Activated naive CD4-positive, alpha-beta T cell treated with anti-CD3 and anti-CD28 coated beads, Interleukin-2, amount 50 U/mL, for 72 hours (primary cell): ENCODE results near the gene LIN7C. TPM values are rescaled to one million over a fixed set of nuclear protein-coding genes. Genes with fewer than 3 reads are reported as not detected.

ENCODE experiments used
- ATAC-seq, 2 donors: fragments of 150-1000 bp; cut with Tn5 transposase; 2 replicates each; pipeline ENCODE4 v1.10.0; 2021; ENCODE audit warnings: mild to moderate bottlenecking in 2 of 2, moderate library complexity in 2 of 2
- DNase-seq, 2 donors: peaks; one replicate each; pipeline ENCODE4 v3.0.0; 2021 to 2022; ENCODE audit warnings: low spot score in 2 of 2
- H3K27ac Mint-ChIP-seq, 2 donors: one replicate each; pipeline ENCODE4 v1.8.0; 2022; ENCODE audit warnings: mild to moderate bottlenecking in 2 of 2, mixed read lengths in 2 of 2
- H3K36me3 Mint-ChIP-seq, 2 donors: one replicate each; pipeline ENCODE4 v1.8.0; 2022; ENCODE audit warnings: mixed read lengths in 2 of 2
- H3K9me3 Mint-ChIP-seq, 2 donors: one replicate each; pipeline ENCODE4 v1.8.0; 2022; ENCODE audit warnings: mixed read lengths in 2 of 2
- total RNA-seq, 2 donors: library from RNA; stranded (reverse); gene quantifications; one replicate each; pipeline ENCODE4 v1.2.3, GENCODE V29; 2022

Gene LIN7C
- total RNA-seq, 2 donors from 2014 or later, result 20.4 to 22.2 TPM

GRCh38 chr11:27485930-27486773 is 20.4 kb downstream of the LIN7C start:
- H3K9me3 Mint-ChIP-seq, result no peaks in the 10 kb centered on the region
- DNase-seq (peak in 1 of 2 donors; percentile 53), ATAC-seq (peak in 1 of 2 donors; percentile 48)
- no peaks in the 10 kb centered on the region for H3K36me3 Mint-ChIP-seq
- no peak overlapping the region for H3K27ac Mint-ChIP-seq

GRCh38 chr11:27482793-27483192 is 23.8 kb downstream of the LIN7C start:
- Mint-ChIP-seq H3K9me3 (no peaks in the 10 kb centered on the region), H3K27ac (no peak overlapping the region), H3K36me3 (no peaks in the 10 kb centered on the region)
- DNase-seq (no peak), ATAC-seq (no peak)

DNA sequence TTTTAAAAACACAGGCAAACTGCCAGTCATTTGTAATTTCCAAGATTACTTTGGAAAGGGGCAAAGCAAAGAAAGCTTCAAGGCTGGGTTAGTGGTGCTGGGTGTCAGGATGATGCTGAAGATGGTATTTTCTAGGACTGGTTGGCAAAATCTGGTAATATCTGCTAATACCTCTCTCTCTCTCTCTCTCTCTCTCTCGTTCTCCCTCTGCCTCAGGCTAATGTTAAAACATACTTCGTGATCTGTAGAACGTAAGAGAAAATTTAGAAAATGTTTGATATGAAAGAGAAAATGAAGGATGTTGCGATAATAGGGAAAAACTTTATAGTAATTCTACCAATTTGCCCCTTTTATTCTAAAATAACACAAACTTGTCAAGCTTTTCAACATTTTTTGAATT is 24.6 kb downstream of the LIN7C start:
- Mint-ChIP-seq H3K27ac (no peak overlapping the region), H3K36me3 (no peaks in the 10 kb centered on the region), H3K9me3 (no peaks in the 10 kb centered on the region)
- DNase-seq (no peak), ATAC-seq (no peak)

DNA sequence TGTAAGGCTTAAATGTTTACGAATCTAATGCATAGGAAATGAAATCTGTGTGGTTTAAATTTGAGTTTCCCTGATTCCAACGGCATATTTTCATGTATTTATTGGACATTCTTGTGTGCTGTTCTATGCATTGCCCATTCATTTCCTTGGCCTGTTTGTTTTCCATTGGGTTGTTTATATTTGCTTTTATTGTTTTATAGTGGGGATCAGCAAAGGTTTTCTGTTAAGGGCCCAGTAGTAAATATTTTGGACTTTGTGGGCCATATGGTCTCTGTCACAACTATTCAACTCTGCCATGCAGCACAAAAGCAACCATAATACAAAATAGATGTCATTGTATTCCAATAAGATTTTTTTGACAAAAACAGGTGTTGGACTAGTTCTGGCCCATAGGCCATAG is 28.7 kb downstream of the LIN7C start:
- no peaks in the 10 kb centered on the region for H3K9me3 Mint-ChIP-seq
- DNase-seq (no peak), ATAC-seq (no peak)
- no peak overlapping the region for H3K27ac Mint-ChIP-seq
- H3K36me3 Mint-ChIP-seq, result peaks cover 0 to under 1% of the 10 kb centered on the region in 2 donors

- ATAC-seq (no peak), DNase-seq (no peak)
- no peaks in the 10 kb centered on the region for H3K9me3 Mint-ChIP-seq
- peaks cover 0 to 6% of the 10 kb centered on the region in 2 donors for H3K36me3 Mint-ChIP-seq
- no peak overlapping the region for H3K27ac Mint-ChIP-seq
Observed at GRCh38 chr11:27477243-27477642, 29.3 kb downstream of the LIN7C start.

- H3K27ac Mint-ChIP-seq, result no peak overlapping the region
- H3K9me3 Mint-ChIP-seq, result no peaks in the 10 kb centered on the region
- ATAC-seq (no peak), DNase-seq (no peak)
- H3K36me3 Mint-ChIP-seq, result peaks cover 0 to 6% of the 10 kb centered on the region in 2 donors
Observed at GRCh38 chr11:27475622-27476021, 30.9 kb downstream of the LIN7C start.

DNA sequence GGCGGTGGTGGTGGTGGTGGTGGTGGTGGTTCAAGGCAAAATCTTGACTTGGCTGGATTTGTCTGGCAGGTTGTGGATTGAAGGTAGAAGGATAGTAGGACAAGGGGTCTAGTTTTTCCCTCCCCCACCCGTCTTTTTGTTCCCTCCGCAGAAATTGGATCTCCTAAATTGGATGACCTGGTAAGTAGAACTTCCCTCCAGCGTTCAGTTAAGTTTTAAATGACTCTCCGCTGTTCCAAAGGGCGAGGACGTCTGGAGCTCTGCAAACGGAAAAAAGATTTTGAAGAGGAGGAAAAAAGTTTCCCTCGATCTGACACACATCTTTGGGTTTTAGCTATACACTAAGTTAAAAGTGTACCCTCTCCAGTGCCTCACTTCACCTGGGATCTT is 33.6 kb downstream of the LIN7C start:
- DNase-seq, result no peak
- ATAC-seq, result no peak
- no peaks in the 10 kb centered on the region for H3K9me3 Mint-ChIP-seq

DNA sequence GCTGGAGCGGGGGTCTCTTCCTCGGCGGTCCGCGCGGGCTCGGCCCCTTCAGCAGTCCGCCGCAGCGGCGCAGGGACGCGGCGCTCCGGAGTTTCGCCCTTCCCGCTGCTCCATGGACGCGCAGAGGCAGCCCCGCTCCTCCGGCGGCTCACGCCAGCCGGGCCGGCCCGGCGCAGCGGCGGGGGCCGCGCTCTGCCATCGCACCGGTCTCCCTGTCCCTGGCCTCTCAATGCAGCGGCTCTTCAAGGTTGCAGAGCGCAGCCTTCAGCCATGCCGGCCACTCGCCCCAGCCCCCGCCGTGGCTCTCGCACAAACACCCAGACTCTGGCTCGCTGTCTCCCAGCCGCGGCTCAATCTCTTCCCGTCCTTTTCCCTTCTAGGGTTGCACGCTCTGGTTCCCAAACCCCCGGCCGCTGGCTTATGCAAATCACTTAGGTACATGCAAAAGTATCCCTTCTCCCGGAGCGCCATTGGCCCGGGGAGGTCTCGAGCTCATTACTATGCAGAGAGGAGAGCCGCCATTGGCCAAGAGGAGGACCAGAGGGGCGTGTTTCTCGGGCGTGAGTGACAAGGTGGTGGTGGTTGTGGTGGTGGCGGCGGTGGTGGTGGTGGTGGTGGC is 34.1 kb downstream of the LIN7C start, which contains the start of gene LGR4:
Gene LGR4, minus strand, starts transcription at position 393 of the 619 bp plus-strand sequence. CDS start 488 bp downstream, outside the sequence.
- Mint-ChIP-seq H3K27ac (peak within 1 kb of the TSS in 1 of 2 donors; percentile 31), H3K9me3 (no peaks in the 10 kb centered on the region), H3K36me3 (peaks cover 0 to 6% of the 10 kb centered on the region in 2 donors)

More for the DNA sequence above, 33.6 kb downstream of the LIN7C start:
- no peak overlapping the region for H3K27ac Mint-ChIP-seq
- H3K36me3 Mint-ChIP-seq, result peaks cover 0 to 6% of the 10 kb centered on the region in 2 donors

GRCh38 chr11:27471589-27472397 is 34.8 kb downstream of the LIN7C start:
- peak in 1 of 2 donors; percentile 16 for DNase-seq
- H3K27ac Mint-ChIP-seq, result no peak overlapping the region
- ATAC-seq, result peak; percentile 66 to 72
- H3K9me3 Mint-ChIP-seq, result no peaks in the 10 kb centered on the region
- peaks cover 0 to 6% of the 10 kb centered on the region in 2 donors for H3K36me3 Mint-ChIP-seq

More for the DNA sequence above, 34.1 kb downstream of the LIN7C start, which contains the start of gene LGR4:
- peak in 1 of 2 donors; percentile 53 for DNase-seq
- ATAC-seq, result peak; percentile 77 to 88

GRCh38 chr11:27470826-27471588 is 35.6 kb downstream of the LIN7C start:
- Mint-ChIP-seq H3K9me3 (no peaks in the 10 kb centered on the region), H3K27ac (no peak overlapping the region), H3K36me3 (peaks cover 0 to 6% of the 10 kb centered on the region in 2 donors)
- DNase-seq (no peak), ATAC-seq (peak in 1 of 2 donors; percentile 7)

DNA sequence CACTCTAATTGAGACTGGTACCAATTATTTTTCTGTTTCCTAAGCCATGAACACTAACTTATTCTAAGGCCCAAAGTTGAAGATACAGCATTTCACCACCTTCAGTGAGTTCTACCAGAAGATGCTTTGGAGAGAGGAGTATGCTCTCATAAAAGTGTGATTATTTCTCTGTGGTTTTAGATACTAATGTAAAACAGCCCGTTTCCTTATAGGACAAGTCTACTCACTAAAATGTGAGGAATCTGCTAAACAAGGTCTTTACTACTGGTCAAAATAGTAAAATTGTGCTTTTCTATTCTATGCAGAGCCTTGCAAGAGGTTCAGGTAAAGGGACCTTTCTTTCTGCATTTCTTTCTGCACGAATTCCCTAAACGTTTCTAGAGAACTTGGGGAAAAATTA is 36.4 kb downstream of the LIN7C start:
- Mint-ChIP-seq H3K9me3 (no peaks in the 10 kb centered on the region), H3K36me3 (peaks cover 0 to 6% of the 10 kb centered on the region in 2 donors), H3K27ac (no peak overlapping the region)
- DNase-seq (no peak), ATAC-seq (no peak)

DNA sequence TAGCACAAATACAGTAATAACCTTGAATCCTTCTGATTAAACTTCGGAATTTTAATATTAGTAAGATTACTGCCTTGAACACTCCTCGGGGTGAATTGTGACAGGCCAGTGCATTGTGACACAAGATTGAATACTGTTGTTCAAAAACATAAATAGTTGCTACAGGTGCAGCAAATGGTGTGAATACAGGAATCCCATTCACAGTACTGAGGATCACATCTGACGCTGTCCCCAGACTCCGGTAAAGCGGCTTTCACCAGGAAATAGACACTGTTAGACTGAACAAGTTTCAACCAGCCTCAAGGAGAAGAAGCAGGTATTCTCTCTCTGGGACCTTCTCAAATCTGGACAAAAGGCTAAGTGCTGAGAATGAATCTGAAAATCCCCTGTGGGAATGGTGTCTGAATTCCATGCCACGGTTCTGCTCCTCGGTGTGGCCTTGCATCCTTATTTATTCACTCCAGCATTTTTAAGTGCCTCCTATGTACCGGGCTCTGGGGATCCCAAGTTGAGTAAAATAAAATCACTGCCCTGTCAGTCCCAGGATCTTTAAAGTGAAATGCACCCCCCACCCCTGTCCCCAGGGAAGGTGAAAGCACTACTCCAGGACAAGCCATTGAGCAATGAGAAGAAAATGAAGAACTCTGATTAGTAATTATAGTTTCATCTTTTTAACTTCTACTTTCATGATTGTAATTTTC is 37.4 kb downstream of the LIN7C start:
- Mint-ChIP-seq H3K9me3 (no peaks in the 10 kb centered on the region), H3K36me3 (peaks cover 0 to 6% of the 10 kb centered on the region in 2 donors)
- DNase-seq, result no peak

DNA sequence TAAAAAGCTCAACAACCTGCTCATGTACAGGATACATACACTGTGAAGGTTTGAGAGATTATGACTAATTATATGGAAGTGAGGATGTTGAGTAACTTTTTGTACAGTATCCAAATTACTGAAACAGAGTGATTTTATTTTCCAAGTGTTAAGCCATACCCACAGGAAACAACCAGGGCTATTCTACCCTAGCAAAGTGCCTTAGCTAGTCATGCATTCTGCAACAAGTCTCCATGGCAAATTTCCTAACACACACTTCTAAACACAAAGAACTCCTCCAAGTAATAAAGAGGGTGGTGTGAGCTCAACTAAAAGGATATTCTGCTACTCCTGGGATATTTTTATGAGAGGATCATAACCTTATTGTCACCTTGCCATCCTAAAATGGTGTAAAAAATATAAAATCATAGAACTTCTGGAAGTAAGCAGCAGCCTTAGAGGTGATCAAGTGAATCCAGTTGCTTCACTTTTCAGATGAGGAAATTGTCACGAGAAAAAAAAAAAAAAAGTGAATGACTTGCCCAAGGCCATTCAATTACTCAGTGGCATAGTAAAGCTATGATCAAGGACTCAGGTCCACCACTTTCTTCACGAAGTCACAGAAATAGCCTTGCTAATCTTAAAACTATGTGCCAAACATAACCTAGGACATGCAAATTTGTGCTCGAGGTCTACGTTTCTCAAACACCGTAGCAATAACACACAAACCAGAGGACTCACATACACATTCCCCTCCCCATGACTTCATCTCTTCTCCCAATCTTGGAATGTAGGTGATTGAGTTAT is 38.2 kb downstream of the LIN7C start:
- DNase-seq (no peak), ATAC-seq (no peak)
- H3K9me3 Mint-ChIP-seq, result no peaks in the 10 kb centered on the region
- no peak overlapping the region for H3K27ac Mint-ChIP-seq
- peaks cover 0 to 6% of the 10 kb centered on the region in 2 donors for H3K36me3 Mint-ChIP-seq

More for the DNA sequence above, 37.4 kb downstream of the LIN7C start:
- no peak overlapping the region for H3K27ac Mint-ChIP-seq
- no peak for ATAC-seq

DNA sequence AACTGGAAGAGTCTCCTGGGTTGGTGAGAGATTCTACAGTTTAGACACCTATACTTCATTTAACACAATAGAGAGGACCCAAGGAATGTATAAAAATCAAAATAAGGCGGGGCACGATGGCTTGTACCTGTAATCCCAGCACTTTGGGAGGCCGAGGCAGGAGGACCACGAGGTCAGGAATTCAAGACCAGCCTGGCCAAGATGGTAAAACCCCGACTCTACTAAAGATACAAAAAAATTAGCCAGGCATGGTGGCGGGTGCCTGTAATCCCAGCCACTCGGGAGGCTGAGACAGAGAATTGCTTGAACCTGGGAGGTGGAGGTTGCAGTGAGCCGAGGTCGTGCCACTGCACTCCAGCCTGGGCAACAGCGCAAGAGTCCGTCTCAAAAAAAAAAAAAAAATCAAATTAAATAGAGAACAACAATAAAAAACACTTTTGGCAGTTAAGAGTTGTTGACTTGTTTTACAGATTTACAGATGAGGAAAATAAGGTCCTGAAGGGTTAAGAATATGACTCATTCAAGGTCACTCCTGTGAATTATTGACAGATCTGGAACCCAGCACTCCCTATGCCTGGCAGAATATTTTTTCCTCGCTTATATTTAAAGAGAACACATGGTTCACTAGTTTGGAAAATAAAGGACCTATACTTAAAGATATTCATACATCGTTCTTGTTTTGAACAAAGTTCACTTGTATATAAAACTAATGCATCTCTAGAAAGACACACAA is 39.2 kb downstream of the LIN7C start:
- no peaks in the 10 kb centered on the region for H3K9me3 Mint-ChIP-seq
- H3K36me3 Mint-ChIP-seq, result peaks cover 0 to under 1% of the 10 kb centered on the region in 2 donors
- no peak for DNase-seq
- no peak for ATAC-seq
- no peak overlapping the region for H3K27ac Mint-ChIP-seq
